ENCODE data around the gene RYR1.

The RYR1 gene

DNA sequence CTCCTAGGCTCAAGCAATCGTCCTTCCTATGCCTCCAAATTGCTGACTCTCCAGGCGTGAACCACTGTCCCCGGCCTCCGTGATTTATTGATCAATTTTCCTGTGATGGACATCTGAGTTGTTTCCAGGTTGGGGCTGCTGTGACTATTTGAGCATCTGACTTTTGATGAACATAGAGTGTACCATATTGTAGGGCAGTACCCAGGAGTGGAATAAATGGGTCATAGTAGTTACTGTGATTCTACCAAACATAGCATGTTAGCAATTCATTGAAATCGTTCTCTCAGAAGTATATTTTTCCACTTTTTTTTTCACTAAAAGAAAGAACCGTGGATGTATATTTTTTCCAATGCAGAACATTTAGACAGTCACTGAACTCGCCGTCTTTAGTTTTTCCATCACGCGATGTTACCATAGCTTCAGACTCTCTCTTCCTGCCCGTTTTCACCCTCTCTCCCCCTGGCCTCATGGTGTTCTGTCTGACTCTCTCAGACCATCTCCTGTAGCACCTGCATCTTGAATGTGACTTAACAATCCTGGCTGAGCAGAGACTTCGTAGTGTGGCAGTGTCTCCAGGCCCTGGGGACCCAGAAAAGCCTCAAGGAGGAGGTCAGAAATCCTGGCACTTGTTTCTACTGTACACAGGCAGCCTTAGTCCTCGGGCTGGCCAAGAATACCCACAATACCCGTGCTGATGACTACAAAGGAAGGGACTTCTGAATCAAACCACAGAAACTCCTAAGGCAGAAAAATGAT is 4.3 kb upstream of the RYR1 start:
- DNase-seq: peak; percentile 55 to 61

DNA sequence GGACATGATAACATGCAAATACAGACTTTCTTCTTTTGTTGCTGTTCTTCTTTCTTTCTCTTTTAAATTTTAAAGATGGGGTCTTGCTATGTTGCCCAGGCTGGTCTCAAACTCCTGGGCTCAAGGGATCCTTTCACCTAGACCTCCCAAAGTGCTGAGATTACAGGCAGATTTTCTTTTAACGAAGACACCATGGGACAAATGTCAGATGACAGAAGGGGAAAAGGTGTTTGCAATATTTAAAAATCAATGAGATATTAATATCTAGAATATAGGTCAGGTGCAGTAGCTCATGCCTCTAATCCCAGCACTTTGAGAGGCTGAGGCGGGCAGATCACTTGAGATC is 3.7 kb upstream of the RYR1 start:
- no peak for DNase-seq

DNA sequence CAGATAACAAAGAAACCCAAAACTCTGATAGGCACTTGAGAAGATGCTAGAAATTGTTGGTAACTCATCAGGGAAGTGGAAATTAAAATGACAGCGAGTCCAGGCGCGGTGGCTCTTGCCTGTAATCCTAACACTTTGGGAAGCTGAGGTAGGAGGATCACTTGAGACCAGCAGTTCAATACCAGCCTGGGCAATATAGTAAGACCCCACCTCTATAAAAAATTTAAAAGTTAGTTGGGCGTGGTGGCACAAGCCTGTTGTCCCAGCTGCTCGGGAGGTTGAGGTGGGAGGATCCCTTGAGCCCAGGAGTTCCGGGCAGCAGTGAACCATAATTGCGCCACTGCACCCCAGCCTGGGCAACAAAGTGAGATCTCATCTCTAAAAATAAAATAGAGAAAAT is 2.6 kb upstream of the RYR1 start:
- no peak for DNase-seq

DNA sequence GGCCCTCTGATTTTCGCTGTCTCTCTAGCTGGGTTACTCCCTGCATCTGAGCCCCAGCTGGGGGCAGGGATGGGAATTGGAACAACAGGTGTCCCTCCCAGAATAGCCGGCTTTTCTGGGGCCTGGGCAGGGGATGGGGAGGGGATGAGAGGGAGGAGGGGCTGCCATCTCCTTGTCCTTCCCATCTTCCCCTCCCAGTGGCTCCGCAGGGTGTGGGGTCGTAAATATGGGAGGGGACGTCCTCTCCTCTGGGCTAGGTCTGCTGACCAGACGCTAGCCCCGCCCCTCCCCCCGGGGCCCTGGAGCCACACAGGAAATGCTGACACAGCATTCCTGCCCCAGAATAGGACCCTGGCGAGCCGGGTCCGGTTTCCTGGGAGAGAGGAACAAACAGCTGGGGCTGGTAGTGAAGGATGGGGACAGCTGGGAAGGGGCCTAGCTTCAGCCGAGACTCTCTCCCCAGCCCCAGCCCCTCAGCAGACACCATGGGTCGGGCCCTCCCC is 1.1 kb downstream of the RYR1 start:
- DNase-seq: no peak

DNA sequence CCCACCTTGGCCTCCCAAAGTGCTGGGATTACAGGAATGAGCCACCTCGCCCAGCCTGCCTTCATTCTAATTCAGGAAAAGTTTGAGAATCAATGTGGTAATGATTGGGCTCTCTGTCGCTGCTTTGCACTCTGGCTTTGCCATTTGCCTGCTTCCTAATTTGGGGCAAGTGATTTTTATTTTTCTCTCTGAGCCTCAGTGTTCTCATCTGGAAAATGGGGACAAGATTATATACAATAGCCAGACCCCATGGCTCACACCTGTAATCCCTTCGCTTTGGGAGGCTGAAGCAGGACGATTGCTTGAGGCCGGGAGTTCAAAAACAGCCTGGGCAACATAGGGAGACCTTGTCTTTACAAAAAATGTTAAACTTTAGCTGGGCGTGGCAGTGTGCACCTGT is 3.8 kb downstream of the RYR1 start:
- DNase-seq: no peak

DNA sequence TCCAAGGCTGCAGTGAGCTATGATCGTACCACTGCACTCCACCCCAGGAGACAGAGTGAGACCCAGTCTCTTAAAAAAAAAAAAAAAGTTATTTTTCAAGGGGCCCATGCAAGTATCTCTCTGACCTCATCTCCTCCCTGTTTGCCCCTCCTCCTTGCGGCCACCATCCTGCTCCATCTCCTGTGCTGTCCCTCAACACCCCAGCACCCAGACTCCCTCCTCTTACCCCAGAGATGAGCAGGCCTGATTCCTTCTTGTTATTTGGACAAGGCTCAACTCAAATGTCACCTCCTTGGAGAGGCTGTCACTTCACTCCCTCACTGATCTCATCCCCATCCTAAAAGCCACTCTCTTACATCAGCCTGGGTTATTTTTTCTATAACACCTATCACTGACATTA is 4.4 kb downstream of the RYR1 start:
- no peak for DNase-seq

DNA sequence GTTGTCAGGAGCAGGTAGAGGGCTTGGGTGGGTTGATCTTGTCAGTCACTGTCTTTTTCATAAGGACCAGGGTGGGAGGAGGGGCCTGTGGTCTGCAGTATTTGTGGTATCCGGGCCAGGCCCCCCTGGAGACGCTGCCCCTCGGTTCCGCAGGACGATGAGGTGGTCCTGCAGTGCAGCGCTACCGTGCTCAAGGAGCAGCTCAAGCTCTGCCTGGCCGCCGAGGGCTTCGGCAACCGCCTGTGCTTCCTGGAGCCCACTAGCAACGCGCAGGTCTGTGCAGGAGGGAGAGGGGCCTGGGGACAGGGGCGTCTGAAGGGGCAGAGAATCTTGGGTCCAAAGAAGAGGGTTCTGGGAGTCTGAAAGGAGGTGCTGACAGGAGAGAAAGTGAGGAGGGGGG is 7.1 kb downstream of the RYR1 start:
- DNase-seq: no peak

DNA sequence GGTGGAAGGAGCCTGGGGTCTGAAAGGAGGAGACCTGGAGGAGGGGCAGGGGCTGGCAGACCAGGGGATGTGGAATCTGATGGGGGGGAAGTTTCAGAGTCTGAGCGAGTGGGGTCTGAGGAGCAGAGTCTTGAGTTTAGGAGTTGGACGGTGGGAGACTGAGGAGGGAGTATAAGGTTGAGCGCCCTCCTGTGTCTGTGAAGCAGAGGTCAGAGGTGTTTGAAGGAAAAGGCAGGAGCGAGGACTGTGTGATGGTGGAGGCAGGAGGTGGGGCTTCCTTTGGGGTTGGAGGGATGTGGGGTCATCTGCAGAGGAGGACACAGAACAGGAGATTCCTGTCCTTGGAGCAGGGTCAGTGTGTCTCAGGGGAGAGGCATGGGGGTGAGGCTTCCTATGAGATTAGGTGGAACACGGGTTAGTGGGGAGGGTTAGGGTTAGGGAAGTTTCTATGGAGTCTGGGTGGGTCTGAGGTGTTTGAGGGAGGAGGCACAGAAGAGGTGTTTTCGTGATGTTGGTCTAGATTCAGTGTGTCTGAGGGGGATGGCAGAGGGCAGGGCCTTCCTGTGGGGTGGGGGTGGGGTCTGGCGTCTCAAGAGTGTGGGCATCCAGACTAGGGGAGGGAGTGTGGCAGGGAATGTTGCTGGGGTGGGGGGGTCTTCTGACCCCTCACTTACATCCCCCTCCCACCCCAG is 8.3 kb downstream of the RYR1 start:
- peak in 1 of 2 experiments; percentile 10 for DNase-seq

DNA sequence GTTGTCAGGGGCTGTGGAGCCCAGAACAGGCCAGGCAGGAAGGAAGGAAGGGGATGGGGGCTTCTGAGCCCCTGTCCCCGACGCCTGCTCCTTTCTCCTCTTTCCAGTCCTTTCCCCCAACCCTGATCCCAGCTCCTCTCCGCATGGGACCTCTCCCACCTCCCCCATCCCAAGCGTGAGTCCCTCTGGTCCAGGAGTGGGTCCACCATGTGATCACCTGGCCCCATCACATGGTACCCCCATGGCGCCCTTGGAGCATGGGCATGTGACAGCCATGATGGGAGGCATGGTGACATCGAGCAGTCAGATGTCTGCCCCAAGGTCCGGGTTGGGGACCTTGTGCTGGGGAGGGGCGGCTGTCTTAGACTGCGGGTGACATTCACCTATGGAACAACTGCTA is 9.2 kb downstream of the RYR1 start:
- no peak for DNase-seq

DNA sequence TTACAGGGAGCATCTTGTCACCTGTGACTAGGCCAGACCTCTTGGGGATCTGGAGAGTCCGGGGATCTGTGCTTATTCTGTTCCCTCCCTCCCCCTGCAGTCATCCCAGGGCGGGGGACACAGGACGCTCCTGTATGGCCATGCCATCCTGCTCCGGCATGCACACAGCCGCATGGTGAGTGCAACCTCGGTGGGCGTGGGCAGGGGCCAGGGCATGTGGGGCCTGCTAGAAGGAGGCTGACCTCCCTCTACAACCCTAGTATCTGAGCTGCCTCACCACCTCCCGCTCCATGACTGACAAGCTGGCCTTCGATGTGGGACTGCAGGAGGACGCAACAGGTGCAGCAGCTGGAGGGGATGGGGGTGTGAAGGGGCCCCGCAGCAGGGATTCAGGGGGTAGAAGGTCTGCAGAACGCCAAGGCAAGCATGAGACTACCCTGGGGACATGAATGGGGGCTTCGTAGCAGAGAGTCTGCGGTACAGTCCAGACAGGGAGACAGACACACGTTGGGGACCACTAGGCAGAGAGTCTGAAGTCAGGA is 10.0 kb downstream of the RYR1 start:
- no peak for DNase-seq

DNA sequence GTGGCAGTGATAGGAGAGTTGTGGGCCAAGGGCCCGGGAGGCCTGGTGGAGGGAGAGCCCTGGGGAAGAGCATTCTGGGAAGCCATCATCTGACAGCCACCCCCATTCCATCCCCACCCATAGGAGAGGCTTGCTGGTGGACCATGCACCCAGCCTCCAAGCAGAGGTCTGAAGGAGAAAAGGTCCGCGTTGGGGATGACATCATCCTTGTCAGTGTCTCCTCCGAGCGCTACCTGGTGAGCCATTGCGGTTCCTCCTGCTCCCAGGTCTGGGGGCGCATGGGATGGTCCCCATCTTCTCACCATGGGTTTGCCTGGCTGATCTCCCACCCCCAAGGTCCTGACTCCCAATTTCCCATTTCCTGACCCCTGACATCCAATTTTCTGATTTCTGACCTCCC is 10.5 kb downstream of the RYR1 start:
- no peak for DNase-seq

DNA sequence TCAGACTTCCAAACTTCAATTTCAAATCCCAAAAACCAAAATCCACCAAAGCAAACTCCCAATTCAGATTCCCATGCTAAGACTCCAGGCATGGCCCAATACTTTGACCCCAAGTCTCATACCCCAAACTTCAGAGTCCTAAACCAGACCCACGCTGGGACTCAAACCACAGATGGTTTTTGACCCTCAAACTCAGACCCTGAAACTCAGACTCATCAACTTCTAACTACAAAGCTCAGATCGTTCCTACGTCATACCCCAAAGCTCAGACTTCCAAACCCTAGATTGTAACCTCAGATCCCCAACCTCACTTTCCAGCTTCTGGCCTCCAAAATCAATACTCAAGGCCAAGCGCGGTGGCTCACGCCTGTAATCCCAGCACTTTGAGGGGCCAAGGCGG is 11.9 kb downstream of the RYR1 start:
- DNase-seq: no peak

DNA sequence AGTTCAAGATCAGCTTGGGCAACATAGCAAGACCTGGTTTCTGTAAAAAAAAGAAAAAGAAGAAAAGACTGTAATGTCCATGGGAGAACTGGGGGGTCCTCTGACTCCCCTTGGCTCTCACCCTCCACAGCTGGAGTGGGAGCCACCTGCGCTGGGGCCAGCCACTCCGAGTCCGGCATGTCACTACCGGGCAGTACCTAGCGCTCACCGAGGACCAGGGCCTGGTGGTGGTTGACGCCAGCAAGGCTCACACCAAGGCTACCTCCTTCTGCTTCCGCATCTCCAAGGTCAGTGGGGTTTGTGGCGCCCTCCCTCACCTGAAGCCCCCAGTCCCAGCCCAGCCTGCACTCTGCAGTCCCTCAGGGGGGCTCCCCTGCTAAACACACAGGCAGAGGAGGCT is 14.7 kb downstream of the RYR1 start:
- no peak for DNase-seq

DNA sequence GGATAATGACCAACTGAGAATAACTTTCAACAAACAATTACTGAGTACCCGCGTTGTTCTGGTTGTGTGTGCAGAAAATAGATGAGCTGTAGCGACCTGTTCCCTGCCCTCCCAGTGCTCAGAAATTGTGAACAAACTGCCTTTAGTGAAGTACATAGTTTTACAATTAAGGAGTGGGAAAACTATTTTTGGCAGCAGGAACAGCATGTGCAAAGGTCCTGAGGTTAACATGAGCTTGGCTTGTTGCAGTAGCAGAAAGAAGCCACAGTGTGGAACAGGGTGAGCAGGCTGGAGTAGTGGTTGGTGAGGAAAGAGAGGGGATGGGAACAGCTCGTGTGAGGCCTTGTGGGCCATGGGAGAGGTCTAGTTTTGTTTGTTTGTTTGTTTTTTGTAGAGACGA is 16.0 kb downstream of the RYR1 start:
- DNase-seq: no peak

DNA sequence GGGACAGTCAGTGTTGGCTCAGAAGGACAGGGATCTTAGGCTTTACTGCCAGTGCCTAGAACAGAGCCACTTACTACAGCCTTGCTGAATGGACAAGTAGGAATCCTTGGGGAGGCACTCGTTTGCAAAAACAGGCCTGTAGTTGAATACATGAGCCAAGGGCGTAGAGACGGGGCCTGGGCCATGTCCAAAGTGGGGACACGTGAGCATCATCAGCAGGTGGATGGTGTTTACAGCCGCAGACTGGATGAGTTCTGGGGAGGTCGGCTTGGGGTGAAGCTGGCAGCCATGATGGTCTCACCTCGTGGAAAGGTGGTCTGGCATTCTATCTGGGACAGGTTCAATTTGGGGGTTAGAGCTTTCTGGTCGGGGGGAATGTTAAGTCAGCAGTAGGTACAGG is 17.5 kb downstream of the RYR1 start:
- DNase-seq: no peak

DNA sequence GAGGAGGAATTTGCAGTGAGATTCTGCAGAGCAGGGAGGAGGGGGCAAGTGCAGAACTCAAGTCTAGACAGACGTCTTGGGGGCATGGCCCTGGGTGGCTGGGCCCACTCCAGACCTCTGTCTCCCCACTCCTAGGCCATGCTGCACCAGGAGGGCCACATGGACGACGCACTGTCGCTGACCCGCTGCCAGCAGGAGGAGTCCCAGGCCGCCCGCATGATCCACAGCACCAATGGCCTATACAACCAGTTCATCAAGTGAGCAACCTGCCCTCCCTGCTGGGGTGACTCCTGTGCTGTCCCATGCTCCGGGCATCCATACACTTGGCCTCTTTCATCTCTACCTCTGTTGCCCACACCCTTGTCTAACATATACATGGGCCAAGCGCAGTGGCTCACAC is 18.1 kb downstream of the RYR1 start:
- no peak for DNase-seq

DNA sequence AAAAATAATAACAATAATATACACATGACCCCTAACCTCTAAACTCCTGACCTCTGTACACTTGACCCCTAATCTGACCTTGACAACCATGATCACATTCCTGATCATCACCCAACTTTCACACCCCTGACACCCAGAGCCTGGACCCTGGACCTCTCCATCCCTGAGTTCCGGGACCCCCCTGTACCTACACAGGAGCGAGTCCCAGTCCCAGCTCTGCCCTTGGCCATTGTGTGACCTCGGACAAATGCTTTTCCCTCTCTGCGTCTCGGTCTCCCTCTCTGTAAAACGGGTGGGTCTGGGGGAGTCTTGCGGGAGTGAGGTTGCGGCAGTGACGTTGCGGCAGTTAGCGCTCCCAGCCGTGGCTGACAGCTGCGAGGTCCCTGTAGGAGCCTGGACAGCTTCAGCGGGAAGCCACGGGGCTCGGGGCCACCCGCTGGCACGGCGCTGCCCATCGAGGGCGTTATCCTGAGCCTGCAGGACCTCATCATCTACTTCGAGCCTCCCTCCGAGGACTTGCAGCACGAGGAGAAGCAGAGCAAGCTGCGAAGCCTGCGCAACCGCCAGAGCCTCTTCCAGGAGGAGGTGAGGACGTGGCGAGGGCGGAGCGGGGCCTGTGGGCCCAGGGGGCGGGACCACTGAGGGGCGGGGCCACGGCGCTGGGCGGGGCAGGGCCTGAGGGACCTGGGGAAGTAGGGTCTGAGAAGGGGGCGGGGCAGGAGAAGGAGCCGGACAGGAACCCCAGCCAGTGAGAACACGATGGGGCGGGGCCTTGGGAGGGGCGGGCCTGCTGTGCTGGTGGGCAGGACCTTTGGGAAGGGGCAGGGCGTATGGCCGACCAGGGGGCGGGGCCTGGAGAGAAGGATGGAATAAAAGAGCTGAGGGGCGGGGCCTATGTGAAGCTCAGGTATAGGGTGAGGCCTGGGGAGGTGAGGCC is 19.2 kb downstream of the RYR1 start:
- peak; percentile 31 to 38 for DNase-seq

DNA sequence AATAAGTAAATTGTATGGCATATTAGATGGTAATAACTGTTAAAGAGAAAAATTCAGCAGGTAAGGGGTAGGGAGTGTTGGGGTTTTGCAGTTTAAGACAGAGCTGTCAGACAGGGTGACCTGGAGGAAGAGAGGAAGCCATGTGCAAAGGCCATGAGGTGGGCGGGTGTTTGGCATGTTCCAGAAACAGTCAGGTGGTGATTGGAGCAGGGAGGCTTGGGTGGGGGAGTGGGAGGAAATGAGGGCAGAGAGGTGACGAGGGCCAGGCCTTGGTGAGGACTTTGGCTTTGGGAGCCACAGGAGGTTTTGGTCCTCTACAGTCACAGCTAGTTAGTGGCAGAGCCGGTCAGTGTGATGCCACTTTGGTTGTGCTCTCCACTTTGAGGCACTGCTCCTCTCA is 20.1 kb downstream of the RYR1 start:
- DNase-seq: no peak

DNA sequence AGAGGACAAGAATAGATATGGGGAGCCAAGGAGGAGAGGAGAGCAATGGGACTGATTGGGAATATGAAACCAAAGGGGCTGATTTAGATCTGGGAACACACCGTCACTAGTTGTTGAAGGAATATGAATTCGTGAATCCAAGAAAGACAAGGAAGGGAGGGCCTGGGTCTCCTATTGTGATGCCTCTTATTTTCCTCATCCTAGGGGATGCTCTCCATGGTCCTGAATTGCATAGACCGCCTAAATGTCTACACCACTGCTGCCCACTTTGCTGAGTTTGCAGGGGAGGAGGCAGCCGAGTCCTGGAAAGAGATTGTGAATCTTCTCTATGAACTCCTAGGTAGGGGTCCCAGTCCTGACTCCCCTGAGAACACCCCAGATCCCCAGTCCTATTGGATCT is 21.5 kb downstream of the RYR1 start:
- no peak for DNase-seq

DNA sequence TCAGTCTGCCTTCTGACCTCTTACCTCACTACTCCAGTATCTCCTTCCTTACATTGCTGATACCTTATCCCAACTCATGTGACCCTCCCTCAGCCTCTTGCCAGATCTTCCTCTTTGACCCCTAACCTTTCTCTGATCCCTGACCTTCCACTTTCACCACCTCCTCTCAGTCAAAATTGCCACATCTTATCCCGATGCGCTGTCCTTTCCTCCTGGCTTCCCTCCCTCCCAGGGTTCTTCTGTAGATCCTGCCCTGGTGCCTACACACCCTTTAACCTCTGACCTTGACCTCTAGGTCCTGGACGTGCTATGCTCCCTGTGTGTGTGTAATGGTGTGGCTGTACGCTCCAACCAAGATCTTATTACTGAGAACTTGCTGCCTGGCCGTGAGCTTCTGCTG is 23.7 kb downstream of the RYR1 start:
- no peak for DNase-seq

DNA sequence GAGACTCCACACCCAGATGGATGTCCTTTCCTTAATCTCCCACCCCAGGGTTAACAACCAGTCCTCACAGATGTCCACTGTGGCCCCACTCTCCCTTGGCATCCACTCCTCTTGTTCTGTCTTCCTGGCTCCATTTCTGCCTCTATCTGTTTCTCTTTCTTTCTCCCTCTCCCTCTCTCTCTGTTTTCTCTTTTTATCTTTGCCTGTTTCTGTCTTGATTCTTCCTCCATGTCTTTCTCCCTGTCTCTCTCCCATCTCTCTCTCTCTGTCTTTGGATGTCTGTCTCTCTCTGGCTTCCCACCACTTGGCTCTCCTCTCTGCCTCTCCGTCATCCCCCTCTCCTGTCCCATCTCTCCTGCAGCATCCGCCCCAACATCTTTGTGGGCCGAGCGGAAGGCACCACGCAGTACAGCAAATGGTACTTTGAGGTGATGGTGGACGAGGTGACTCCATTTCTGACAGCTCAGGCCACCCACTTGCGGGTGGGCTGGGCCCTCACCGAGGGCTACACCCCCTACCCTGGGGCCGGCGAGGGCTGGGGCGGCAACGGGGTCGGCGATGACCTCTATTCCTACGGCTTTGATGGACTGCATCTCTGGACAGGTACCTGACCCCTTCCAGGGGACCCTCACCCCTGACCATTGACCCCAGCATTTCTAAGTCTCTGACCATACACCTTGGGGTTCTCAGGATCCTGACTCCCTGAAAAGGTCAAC is 24.4 kb downstream of the RYR1 start:
- DNase-seq: no peak

DNA sequence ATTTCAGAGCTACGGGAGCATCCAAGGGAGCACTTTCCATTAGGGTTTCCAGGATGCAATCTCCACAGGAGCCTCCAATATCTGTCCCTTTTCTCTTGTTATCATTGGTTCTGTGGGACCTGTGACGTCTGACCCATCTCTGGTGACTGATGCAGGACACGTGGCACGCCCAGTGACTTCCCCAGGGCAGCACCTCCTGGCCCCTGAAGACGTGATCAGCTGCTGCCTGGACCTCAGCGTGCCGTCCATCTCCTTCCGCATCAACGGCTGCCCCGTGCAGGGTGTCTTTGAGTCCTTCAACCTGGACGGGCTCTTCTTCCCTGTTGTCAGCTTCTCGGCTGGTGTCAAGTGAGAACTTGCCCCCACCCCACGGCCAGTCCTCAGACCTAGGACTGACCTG is 25.5 kb downstream of the RYR1 start:
- no peak for DNase-seq

DNA sequence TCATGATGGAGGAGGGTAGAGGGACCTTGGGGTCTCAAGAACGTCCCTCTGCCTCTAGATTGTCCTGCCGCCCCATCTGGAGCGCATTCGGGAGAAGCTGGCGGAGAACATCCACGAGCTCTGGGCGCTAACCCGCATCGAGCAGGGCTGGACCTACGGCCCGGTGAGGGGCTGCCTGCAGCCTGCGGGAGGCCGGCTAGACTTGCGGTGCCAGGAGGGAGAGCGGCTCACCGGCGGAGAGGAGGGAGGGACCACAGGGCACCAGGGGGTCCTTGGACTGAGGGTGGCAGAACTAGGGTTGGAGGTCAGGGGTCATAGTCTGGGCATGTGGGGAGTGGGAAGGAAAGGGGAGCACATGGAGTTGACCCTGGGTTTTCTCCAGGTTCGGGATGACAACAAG is 29.9 kb downstream of the RYR1 start:
- no peak for DNase-seq

Data from activated CD4-positive, alpha-beta T cell treated with anti-CD3 and anti-CD28 coated beads, Interleukin-2, amount 50 U/mL, for 48 hours (primary cell).